Measurements from ENCODE around the gene PLD1.

The PLD1 gene

GRCh38 chr3:171797873-171798272 lies 12.4 kb downstream of the PLD1 start:
- no peak for DNase-seq (ENCODE audit: low read depth in 2 of 2)

DNA sequence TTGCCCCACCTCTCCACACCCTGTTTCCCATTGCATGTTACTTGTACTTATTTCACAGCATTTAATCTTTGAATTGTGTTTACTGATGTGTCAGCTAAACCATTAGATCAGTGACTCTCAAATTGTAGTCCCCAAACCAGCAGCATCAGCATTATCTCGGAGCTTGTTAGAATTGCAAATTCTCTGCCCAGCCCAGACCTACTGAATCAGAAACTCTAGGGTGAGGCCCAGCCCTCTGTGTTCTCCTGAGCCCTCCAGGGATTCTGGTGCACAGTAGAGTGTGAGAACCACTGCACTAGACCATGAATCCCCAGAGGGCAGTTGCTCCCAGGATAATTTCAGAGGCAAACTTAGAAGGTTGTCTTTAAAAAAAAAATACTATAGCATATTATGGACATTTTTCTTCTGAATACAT lies 13.0 kb downstream of the PLD1 start:
- DNase-seq (ENCODE audit: low read depth in 2 of 2) = no peak

GRCh38 chr3:171796625-171797264 lies 13.5 kb downstream of the PLD1 start:
- DNase-seq (ENCODE audit: low read depth in 2 of 2) = no peak

DNA sequence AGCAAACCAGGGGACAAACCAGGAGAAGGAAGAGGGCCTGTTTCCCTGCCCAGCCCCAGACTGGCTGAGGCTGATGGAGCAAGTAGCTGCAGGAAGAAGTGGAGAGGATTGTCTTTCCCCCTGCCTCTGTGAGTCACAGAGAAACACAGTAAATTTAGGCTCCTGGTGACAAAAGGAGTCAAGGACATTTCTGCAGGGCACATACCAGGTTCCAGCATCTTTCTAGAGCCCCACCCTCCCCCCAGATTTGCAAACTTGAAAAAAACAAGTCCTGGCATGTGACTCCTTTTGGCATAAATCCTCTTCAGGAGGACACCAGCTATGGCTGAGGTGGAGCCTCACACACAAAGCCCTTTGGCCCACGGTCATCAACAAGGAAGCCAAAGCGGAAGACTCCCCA lies 17.8 kb downstream of the PLD1 start:
- DNase-seq (ENCODE audit: low read depth in 2 of 2) = no peak

- no peak for DNase-seq (ENCODE audit: low read depth in 2 of 2)
Measured at GRCh38 chr3:171791692-171792076, 18.6 kb downstream of the PLD1 start.

- DNase-seq (ENCODE audit: low read depth in 2 of 2) = peak; percentile 63
Measured at GRCh38 chr3:171790898-171791691, 19.2 kb downstream of the PLD1 start.

DNA sequence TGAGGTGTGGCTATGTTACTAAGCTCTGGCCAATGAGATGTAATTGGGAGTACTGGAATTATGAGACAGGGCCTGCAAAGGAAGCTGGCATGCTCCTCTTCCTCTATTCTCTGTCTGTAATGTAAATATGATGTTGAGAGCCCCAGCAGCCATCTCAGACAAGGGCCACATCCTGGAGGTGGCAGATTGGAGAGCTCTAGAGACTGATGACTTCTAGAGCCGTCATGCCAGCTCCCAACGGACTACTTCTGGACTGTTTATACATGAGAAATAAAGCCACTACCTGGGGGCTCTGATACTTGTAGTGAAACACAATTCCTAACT lies 19.7 kb downstream of the PLD1 start:
- DNase-seq (ENCODE audit: low read depth in 2 of 2) = no peak

DNA sequence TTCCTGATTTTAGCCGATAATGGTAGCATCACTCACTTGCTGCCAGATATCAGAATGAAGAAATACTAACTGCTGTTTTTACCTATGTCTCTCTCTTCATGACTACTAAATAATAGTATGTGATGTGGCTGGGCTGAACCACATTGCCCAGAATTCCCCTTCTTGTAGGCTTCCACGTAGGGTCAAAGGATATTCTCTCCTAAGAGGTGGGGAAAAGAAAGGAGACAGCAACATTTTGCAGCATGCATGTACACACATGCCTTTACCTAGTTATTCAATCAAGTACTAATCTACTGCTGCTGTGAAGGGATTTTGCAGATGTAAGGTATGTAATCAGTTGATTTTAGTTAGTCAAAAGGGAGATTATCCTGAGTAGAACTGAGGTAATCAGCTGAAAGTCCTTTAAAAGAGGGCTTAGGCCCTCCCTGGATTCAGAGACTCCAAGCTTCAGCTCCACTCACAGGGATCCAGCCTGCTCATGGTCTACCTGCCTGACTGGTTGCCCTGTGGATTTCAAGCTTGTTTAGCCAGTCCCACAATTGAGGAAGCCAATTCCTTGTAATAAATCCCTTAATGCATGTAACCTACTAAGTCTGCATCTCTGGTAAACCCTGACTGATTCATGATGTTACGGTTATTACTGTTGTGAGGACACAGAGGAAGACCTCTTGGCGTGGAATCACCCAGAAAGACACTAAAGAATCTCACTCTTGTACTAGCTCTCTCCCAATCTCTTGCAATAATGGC lies 20.4 kb downstream of the PLD1 start:
- no peak for DNase-seq (ENCODE audit: low read depth in 2 of 2)

DNA sequence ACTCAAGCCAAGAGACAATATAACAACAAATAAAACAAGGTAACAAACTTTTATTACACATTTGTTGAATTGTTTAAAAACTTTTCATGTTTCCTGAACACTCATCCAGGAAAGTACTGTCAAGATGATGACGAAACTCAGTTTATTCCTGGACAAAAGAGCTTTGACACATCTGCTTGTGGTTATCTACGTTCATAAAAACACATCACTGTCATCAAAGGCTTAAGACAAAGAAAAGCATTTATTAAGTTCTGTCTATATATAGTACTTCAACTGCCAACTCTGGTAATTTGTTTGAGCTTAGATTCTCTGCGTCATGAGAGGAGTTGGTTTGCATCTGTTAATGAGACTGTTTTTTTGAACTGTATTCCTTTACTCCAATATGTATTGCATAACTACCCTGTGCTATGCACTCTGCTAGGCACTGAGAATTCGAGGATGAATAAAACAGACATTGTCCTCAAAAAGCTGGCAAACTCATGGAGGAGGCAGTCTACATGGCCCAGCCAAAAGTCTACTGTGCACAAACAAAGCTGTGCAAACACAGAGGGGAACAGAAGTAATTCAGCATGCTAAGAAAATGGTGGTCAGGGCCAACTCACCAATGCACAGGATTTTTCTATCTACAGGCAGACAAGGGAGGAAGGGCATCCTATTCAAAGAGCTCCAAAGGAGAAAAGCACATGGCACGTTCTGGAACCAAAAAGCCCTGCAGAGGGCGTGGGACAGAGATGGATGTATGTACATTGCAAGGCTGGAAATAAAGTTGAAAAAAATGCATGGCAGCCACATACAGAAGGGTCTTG lies 21.5 kb downstream of the PLD1 start:
- DNase-seq (ENCODE audit: low read depth in 2 of 2) = peak; percentile 95 to 96

DNA sequence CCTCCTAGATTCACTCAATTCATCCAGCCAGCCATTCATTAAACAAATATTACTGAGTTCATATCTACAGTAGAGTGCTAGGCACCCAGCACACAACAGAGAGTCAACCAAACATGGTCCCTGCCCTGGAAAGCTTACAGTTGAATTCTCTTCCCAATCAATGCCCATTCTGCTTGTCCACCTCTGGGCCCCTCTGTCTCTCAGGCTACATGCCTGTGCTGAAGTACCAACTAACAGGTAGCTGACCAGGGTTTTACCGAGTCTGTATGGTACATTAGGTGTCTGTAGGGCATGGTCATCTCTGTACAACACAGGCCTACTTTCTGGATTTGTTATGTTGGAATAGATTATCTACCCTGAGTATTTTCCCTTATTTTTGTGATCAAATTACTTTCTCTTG lies 23.3 kb downstream of the PLD1 start:
- no peak for DNase-seq (ENCODE audit: low read depth in 2 of 2)

DNA sequence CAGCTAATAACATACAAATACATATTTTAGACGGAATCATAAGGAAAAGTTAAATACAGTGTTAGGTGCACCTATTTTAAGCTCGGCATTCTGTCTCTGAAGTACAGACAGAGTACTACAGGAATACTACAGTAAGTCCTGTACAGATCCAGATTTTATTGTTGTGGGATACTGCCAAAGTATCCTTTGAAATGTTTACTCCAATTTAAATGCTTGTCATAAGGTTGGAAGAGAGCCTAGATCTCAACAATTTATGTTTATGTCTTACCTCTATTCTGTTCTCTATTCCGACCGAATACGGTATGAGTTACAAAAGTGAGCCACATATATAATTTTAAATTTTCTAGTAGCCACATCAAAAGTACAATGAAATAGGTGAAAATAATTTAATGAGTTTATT lies 25.3 kb downstream of the PLD1 start:
- DNase-seq (ENCODE audit: low read depth in 2 of 2) = no peak

DNA sequence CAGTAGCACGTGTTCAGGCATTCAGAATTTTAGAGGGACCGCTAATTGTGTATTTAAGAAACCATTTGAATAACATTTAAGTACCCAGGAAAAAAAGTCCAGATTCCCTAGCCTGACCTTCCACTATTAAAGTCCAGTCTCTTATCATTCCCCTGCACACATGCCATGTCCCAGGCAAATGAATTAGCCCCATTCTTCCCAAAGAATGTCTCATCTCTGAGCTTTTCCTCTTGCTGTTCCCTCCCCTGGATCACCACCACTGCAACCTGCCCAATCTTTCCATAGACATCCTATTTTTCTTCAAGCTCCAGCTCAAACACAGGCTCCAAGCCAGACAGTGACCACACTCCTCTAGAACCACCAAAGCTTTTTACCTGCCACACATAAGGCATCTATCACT lies 25.9 kb downstream of the PLD1 start:
- no peak for DNase-seq (ENCODE audit: low read depth in 2 of 2)

DNA sequence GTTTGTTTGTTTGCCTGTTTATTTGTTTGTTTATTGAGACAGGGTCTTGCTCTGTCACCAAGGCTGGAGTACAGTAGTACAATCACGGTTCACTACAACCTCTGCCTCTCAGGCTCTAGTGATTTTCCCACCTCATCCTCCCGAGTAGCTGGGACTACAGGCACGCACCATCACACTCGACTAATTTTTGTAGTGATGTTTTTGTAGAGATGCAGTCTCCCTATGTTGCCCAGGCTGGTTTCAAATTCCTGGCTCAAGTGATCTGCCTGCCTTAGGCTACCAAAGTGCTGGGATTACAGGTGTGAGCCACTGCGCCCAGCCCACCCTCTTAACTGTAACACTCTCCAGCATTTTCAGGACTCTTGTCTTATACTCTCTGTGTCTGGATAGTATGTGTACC lies 26.7 kb downstream of the PLD1 start:
- DNase-seq (ENCODE audit: low read depth in 2 of 2) = no peak

DNA sequence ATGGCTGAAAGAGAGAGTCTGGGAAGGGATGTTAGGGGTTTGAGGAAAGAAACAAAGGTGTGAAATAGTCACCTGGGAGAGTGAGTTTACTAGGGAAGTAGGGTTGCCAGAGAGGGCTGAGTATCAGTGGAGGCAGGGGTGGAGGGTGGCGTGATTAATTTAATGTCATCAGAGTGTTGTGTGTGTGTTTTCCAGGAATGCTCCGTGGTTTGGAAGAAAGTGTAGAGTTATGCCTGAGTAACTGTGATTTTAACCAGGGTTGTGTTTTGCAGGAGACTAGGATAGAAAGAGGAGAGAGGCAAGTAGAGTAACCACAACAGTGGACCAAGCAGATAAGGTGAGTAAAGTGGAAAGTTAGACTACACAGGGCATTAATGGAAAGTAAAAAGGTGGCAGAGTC lies 27.2 kb downstream of the PLD1 start:
- DNase-seq (ENCODE audit: low read depth in 2 of 2) = no peak

DNA sequence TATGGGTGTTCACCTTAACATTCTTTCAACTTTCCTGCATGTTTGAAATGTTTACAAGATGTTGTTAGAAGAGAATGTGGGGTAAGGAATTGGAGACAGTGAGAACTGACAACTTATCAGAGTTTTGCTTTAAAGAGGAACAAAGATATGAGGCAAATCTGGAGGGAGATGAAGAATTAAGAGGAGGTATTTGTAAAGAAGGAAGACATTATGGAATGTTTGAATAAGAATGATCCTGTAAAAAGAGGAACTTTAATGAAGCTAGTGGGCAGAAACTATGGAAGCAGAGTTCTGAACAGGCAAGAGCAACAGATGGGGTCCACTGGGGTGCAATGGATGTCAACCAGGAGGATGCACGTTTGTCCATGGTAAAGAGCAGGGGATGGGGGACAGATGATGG lies 27.7 kb downstream of the PLD1 start:
- DNase-seq (ENCODE audit: low read depth in 2 of 2) = no peak

DNA sequence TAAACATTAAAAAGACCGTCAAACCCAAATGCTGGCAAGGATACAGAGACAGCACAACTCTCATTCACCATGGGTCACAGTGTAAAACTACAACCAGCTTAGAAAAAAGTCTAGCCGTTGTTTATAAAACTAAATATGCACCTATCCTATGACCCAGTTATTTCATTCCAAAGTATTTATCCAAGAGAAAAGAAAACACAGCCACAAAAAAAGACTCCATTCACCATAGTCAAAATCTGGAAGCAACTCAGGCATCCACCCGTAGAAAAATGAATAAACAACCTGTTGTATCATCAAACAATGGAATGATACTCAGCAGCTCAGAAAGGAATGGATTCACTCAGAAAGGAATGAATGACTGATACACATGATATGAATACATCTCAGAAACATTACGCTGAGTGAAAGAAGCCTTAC lies 28.6 kb downstream of the PLD1 start:
- DNase-seq (ENCODE audit: low read depth in 2 of 2) = no peak

DNA sequence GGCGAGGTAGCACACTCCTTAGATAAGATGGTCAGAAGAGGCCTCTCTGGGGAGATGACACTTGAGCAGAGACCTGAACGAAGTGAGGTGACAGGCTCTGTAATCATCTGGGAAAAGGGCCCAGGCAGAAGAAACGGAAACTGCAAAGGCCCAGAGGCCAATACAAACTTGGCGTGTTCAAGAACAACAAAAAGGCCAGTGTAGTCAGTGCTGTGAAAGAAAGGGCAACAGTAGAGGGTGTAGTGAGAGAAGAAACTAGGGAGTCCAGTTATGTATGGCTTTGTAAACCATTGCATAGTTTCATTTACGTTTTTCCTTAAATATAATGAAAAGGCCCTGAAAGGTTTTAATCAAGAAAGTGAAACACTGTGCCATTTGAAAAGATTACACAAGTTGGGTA lies 31.8 kb downstream of the PLD1 start:
- no peak for DNase-seq (ENCODE audit: low read depth in 2 of 2)

- no peak for DNase-seq (ENCODE audit: low read depth in 2 of 2)
Measured at GRCh38 chr3:171777596-171777995, 32.7 kb downstream of the PLD1 start.

DNA sequence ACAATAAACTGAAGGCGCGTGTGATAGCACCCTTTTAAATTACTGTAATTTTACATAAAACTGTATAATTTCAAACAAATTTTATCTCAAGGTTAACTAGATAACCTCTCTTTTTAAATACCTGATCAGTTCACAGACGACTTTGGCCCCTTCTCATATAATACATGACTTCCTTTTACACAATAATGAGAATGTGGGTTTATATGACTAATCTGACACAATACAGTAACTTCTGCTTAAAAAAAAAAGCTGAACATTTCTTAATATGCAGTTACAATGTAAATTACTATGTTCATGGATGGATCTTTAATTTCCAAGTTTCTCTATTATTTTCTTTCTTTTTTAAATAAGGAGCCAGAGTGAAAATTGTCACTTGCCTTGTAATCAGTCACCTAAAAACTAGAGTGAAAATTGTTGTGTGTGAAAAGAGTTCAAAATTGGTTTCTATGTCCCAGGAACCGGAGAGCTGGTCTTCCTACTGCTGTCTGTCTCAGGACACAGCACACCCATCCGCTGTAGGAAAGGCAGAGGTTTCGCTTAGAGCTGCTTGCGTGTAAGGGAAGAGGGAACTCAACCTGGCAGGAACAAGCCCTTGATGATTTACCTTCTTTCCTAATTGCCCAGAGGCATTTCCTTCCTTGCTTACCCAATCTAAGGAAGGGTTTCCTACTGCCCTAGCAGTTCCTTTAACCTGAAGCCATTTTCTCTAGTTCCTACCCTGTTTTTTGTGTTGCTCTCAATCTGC lies 33.3 kb downstream of the PLD1 start:
- no peak for DNase-seq (ENCODE audit: low read depth in 2 of 2)

DNA sequence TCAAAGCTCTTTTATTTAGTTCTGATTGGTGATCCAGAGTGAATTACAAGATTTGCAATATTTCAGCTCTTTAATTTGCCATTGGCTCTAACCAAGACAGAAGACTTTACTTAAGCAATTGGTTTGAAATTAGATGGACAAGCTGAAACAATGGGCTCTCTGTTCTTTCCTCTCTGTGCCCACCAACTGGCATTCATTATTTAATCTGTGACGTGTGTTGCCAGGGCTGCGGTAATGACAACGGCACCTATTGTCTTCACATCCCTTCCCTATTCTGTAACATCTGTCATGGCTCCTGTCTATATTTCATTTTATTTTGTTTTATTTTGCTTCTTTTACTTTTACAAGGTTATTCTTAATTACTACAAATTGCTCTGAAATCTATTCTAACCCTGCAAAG lies 33.9 kb downstream of the PLD1 start:
- DNase-seq (ENCODE audit: low read depth in 2 of 2) = no peak

- DNase-seq (ENCODE audit: low read depth in 2 of 2) = no peak
Measured at GRCh38 chr3:171775943-171776342, 34.3 kb downstream of the PLD1 start.

DNA sequence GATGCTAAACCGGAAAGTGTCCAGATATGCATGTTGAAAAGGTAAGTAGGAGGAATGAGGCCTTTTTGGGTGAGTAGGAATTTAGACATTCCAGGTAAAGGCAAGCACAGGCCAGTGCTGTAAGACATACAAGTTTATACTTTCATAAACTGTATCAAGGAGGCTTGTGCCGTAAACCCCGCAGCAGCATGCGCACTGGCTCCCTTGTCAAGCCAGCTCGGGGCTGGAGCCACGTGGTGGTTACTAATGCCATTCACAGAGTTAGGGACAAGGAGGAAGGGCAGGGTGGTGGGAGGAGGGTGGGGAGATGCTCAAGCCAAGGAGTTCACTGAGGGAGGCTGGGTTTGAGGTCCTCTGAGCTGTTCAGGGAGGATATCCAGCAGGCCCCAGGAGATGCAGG lies 35.8 kb downstream of the PLD1 start:
- DNase-seq (ENCODE audit: low read depth in 2 of 2) = no peak
